ENCODE data around the gene COX5B.
"Not testable (repeated sequence)": the region's sequence is repeated elsewhere in the genome, so short reads cannot be mapped to it uniquely, and the experiment has no call there.

Gene COX5B

DNA sequence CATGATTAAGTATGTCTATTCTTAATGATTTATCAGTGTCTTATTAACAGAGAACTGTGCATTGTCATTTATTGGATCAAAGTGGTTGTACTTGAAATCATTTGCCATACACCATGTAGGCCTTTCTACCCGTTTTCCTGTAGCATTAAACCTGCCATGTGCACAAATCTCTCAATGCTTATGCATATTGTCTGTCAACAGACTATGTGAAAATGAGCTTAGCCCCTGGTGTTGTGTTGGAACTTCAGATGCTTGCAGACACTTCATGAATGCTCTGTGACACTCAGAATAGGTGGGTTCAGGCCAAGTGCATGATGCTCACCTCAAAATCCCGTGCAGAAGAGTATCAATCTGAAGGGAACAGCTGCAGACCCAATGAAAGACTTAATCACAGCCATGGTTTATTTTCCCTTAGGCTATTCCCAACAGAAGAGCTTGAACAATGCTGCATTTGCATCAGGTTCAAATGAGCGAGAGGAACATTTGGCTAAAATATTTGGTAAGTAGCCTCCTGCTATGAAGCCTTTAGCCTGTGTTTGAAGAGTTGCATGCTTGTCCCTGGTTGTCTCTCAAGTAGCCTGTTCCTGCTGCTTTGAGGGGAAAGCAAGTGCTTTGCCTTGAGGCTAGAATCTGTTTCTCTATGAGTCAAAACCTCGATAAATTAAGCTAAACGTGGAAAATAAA lies 29.7 kb downstream of the COX5B start:
- no peak for DNase-seq

DNA sequence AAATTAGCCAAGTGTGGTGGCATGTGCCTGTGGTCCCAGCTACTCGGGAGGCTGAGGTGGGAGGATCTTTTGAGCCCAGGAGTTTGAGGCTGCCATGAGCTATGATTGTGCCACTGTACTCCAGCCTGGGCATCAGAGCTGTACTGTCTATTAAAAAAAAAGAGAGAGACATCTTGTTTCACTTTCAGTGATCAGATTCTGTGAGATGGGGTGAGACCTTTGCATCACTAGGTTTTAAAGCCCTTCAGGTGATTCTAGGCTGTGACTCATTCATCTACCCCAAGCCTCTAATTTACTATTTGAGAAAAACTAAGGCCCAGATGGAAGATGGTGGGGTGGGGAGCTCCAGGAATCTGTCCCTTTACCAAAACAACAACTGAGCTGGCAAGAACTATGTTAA lies 30.8 kb downstream of the COX5B start:
- no peak for DNase-seq

DNA sequence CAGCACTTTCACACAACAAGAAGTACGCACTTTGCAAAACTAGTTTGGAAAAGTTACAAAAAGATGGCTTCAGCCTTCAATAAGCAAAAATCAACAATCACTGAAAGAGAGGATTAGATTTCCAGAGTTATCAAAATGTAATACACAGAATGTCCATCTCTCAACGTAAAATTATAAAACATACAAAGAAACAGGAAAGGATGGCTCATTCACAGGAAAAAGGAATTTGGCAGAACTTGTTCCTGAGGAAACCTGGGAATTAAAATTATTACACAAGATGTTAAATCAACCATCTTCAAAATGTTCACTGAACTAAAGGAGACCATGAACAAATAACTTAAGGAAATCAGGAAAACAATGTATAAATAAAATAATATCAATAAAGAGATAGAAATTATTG lies 31.6 kb downstream of the COX5B start:
- no peak for DNase-seq

DNA sequence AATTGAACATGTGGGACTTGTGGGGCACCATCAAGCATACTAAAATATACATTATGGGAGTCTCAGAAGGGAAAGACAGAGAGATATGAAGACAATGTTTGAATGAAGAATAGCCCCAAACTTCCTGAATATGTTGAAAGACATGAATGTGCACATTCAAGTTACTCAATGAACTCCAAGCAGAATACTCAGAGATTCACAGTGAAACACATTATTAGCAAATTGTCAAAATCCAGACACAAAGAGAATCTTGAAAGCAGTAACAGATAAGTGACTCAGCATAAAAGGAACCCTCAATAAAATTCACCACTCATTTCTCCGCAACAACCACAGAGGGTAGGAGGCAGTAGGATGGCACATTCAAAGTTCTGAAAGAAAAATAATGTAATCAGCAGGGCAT lies 32.4 kb downstream of the COX5B start:
- DNase-seq = no peak

DNA sequence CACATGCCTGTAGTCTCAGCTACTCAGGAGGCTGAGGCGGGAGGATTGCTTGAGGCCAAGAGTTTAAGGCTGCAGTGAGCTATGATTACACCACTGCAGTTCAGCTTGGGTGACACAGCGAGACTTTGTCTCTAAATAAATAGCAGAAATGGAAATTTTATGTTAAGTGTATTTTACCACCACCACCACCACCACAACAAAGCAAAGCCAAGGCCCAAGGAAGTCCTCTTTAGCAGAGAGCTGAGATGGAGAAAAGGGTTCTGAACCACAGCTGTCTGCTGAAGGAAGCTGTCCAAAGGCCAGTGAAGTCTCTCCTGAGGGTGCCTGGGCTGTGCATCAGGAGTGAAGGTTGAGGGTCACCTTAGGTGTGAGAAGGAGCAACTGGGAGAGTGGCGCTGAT lies 41.4 kb downstream of the COX5B start:
- not testable (repeated sequence) for DNase-seq

DNA sequence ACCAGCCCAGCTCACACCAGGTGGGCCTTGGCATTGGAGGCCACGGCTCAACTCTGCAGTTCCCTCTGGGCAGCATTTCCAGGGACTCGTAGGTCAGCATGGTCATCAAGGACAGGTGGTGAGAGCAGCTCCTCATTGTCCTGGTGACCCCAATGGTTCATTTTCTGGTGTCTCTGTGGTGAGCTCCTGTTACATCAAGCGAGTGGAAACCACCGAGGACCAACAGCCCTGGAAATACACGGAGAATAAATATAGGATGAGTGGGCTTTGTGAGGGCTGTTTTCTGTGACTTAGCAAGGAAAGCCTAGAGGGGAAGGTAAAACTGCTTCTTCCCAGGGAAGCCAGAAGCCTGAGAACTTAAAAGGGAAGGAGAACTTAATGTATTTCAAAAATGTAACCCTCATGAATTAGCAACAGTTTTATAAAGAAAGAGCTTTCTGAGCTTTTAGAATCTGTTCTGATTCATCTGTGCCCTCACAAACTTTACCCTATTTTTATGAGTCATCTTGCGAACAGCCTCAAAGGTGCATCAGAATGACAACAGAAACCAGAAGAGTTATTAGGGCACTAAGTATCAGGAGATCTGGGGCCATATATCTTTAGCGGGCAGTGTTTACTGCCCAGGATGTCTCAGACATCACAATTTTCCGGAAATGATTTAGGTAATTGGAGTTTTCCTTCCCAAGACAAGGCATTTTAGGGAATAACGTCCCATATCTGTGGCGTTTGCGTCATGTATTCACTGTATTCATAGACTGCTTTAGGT lies 42.4 kb downstream of the COX5B start:
- DNase-seq = no peak

DNA sequence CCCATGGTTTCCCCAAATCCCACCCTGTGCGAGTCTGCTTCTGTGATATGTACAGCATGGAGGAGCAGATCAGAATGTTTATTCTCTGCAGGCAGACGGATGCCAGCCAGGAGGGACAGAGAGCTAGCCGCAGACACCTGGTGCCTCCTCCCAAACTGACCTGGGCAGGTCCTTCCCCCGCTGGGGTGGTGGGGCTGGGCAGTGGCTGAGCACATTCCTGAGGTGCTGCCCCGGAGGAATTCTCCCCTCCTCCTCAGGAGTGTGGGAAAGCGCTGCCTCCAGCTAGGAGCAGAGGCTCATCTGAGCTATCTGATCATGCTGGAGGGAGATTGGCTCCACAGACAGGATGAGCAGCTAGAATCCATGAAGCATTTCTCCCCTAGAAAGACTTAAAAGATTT lies 45.3 kb downstream of the COX5B start:
- DNase-seq = no peak

DNA sequence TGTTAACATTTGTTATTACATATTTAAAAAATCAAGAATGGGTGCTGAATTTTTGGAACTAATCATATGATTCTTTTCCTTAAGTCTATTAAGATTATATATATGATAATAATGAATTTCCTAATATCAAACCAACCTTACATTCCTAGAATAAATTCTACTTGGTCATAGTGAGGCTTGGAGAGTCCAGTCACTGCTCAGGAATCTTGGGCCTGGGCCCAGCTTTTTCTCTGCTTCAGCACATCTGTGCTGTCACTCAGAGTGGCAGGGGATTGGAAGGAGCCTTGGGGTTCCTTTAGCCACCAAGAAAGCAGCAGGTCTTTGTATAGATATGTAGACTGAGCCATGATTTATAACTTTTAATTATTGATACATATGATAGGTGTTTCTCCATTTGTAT lies 47.6 kb downstream of the COX5B start:
- no peak for DNase-seq

DNA sequence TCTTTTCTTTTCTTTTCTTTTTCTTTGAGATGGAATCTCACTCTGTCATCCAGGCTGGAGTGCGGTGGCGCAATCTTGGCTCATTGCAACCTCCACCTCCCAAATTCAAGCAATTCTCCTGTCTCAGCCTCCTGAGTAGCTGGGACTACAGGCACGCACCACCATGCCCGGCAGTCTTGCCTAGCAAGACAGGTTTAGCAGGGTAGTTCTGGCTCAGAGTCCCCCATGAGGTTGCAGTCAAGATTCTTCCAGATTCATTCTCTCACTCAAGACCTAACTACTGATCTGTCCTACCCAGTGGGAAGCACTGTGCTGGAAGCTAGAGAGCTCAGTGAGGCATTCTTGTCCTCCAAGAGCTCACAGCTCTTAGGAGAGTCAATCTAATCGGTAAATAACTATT lies 49.9 kb downstream of the COX5B start:
- DNase-seq = no peak

DNA sequence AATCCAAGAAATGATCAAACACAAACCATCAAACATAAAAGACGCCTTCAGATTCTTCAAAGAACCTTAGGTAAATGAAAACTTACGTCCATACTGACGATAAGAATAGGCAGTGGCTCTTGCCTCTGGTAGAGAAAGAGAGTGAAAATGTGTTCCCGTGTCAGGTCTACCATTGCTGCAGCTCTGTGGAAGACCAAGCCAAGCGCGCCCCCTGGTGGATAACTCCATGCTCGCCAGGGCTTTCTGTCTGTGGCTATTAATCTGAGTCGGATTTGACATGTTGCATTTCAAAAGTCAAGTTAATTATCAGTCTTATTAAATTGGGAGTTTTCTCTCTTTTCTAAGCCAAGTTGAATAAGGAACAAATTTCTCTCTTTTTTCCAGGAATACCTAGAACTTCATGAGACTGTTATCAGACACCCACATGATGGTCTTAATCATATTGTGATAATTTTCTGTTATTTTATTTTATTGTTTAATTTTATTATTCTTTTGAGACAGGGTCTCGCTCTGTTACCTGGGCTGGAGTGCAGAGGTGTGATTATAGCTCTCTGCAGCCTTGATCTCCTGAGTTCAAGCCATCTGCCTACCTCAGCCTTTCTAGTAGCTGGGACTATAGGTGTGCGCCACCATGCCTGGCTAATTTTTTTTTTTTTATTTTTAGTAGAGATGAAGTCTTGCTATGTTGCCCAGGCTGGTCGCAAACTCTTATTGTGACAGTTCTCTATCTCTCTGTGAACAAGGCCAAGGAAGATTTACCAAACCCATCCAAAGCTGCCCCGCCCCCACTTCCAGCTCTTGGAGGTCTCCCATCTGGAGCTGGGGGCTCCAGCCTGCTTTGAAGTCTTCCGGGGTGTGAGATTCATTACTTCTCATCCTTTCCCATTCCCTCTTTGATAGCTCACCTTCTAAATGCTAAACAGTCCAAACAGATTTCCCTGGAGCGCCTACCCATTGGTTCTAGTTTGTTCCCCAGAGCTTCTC lies 51.7 kb downstream of the COX5B start:
- peak; percentile 97 for DNase-seq

All from activated CD4-positive, alpha-beta T cell treated with anti-CD3 and anti-CD28 coated beads, Interleukin-2, amount 50 U/mL, for 1 hour (primary cell).